GM12873 (cell line): ENCODE measurements around the gene NUDCD3.

Source experiments
- CTCF ChIP-seq: IDR thresholded peaks from 2 replicates; pipeline ENCODE4 v1.5.1; 2012; ENCODE audit warnings: low read depth, mild to moderate bottlenecking, moderate library complexity, low read length, control low read depth; ENCODE audit not compliant: insufficient read depth; ENCODE audit errors: missing control alignments

Gene NUDCD3

GRCh38 chr7:44403176-44403759 lies 87.2 kb downstream of the NUDCD3 start:
- TF ChIP-seq CTCF: no peak

DNA sequence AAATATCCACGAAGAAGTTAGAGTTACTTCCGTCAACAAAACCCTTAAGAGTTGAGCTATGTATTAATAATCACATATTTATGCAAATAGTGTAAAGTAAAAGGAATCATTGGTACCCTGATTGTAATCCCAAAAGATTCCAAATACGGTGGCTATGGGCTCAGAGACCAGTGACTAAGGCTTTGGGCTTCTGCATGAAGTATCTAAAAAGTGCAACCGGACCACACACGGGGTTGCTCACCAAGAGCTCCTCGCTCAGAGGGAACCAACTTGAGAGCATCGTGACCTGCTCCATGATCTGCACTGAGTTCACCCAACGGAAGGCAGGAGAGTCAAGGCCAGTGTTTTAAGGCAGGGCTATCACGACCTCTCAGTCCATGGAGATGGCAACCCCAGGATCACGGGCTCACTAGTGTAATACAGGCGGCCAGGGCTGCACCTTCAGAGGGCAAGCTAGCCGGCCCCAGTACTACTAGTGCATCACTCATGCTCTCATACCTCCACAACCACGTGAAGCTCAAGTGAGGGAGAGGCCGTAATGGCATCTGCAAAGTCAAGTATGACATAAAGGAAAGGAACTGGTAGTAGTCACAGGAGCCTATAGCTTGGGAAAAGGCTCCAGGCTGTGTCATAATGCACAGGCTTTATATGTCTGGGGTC lies 87.9 kb downstream of the NUDCD3 start:
- TF ChIP-seq CTCF: no peak

DNA sequence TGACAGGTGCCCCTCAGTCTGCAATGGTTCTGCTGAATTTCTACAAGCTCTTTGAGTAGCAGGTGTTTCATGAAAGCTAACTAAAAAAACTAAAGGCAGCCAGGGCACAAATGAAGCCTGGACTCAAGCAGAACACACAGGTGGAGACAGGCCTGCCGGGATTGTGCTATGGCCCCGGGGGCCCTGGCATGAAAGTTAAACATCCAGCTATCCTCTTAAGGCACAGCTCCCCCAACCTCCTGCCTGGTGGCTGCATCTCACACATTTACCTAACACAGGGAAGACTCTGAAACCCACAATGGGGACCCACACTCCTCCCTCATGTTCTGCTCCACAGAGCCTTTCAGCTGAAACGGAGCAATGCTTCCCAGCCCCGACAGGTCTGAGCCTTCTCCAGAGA lies 88.8 kb downstream of the NUDCD3 start:
- no peak for TF ChIP-seq CTCF

DNA sequence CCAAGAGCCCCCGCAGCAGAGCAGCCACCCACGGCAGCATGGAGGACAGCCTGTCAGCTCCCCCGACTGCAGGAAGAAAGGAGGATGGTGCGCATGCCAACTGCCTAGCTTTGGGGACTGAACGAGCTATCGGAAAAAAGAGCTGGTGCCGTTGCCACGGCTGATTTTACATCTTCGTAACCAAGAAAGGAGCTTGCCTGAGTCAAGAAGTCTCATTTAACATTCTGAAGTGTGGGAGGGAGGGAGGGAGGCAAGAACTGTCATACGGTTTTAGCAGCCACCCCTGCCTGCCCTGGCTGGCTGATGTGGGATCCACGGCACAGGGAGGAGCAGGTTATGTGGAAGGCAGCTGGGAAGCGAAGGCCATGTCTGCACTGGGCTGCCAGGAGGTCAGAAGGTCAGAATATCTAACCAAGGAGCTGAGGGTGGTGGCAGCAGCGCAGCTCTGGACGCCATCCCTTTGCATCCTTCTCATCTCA lies 90.4 kb downstream of the NUDCD3 start:
- no peak for TF ChIP-seq CTCF

DNA sequence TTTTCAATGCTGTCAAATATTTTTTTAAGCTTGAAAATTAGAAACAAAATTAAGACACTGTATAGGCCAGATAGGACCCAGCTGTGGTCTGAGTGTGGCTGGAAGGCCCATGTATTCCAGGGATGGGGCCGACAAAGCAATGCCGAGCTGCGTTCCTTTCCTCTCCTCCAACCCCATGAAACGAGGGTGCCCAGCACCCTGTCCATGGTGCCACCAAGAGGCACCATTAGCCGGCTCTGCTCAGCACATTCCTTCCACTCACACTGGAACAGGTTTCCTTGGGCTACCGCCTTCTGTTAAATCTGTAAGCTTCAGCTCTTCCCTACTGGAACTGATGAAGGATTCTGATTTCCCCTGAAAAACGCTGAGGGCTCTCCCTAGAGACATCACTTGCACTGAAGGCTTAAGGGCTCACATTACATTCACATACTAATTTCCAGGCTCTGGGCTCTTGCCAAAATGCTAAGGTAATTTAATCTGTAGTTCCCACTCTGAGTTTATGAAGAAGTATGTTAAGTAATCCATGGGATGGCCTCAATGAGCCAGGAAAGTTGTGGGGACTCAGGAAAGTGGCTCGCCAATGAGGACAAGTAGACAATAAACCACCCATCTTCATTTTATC lies 91.4 kb downstream of the NUDCD3 start:
- TF ChIP-seq CTCF: no peak

- TF ChIP-seq CTCF: no peak
These were observed 91.9 kb downstream of the NUDCD3 start for GRCh38 chr7:44398511-44398911.

- no peak for TF ChIP-seq CTCF
These were observed 93.4 kb downstream of the NUDCD3 start for GRCh38 chr7:44396931-44397545.
